NOMO-1 treated with DMSO at 0.1 percent for 48 hours (cell line): Measurements from ENCODE around the gene LIMS1.
"Not testable (repeated sequence)": the region's sequence is repeated elsewhere in the genome, so short reads cannot be mapped to it uniquely, and the experiment has no call there.

ENCODE experiments used
- DNase-seq: peaks from one replicate; lab custom pipeline; 2025; ENCODE audit not compliant: unreplicated experiment; lab: John Stamatoyannopoulos, UW

The LIMS1 gene

DNA sequence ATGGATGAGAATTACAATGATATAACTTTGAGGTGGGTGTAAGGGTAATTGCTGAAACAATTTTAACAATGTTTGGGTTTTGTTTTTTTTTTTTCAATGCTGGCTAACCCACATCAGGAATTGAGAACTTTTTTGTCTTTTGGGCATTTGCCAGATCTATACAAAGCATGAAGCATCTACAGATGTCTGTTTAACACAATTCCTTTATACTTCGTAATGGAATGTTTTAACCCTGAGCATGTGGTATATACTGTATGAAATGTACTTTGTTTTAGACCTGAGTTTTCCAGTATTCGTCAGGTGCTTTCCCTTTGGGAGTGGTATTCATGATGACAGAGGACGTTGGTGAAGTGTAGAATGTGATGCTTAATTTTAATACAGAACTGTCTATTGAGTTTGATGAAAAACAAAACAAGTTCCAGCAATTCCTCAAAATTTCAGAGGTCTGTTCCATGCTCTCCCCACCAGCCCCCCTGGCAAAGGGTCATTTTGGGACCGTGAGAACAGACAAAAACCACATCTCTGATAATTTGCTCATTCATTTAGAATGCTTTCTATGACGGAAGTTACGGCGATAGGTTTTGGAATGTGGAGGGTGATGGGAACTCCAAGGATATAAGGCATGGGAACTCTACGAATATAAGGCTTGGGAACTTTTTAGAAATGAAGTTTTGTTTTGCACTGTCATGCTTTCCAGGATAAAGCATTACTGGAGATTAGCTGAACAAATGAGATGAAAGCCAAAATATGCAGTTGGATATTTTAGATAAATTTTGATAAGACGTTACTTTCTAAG is 14.1 kb downstream of the LIMS1 start:
- DNase-seq: no peak

DNA sequence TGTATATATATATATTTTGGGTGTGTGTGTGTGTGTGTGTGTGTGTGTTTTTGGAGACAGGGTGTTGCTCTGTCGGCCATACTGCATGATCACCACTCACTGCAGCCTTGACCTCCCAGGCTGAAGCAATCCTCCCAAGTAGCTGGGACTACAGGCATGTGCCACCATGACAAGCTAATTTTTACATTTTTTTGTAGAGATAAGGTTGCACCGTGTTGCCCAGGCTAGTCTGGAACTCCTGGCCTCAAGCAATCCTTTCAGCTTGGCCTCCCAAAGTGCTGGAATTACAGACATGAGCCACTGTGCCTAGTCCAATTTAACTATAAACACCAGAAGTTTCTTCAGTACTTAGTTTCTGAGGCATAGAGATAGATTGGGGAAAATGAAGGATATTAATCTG is 18.3 kb downstream of the LIMS1 start:
- no peak for DNase-seq

DNA sequence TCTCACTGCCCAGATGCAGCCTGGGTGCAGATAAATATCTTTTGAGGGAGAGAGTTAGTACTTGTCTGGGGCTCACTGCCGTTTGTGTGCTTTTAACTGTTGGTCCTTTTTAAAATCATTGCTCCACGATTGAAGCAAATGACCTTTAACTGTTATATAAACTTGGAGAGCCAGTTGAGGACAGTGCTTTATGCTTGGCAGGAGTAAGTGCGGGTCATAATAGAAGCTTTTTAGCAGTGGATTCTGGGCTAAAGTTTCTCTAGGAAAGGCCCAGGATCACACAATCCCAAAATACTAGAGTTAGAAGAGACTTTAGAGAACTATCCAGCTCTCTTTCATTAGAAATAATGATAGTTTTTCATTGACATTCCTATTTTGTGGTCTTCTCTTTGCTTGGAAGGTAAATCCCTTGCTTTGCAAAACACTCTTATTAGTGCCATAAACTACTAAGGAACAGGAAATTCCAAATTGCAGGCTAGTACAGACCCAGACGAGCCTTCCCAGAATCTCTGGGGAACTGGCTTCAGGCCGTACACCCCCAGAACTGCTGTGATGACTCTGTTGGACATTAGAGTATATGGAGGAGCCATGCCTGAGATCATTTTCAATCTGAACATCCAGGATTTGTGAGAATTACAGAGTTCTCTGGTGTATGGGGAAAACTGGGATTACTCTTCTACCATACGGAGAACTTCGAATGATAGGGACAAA is 19.1 kb downstream of the LIMS1 start:
- DNase-seq: no peak

DNA sequence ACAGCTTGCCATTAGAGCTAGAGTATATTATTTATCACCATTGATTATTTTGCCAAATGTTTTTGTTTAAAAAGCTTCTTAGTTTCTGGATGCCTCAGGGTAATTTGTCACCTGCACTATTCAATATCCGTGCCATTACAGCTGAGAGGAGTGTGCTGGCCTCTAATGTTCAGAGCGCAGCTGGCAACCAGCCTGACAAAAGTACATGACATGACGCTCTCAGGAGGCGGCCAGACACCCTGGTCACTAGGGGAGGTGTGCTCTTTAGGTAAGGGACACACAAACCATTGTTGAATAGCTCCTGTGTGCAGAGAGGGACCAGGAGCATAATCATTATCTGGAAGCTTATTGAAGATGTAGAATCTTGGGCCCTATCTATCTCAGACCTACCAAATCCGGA is 20.3 kb downstream of the LIMS1 start:
- DNase-seq: no peak

DNA sequence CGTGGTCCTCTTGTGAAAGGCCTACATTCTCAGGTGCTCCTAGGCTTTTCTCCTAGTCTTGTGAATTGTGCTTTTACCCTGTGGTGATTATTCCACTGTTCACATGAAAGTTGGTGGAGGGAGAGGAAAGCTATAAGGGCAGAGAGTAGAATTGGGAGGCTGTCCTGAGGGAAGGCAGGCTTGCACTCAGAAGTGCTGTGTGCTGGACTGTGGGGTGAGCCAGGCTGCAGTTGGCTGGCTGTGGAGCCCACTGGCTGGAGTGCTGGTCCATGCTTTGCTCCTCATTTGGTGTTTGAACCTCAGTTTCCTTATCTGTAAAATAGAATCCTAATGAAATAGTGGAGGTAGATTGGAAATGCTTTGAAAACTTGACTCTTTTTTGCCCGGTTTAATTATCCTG is 21.3 kb downstream of the LIMS1 start:
- no peak for DNase-seq

DNA sequence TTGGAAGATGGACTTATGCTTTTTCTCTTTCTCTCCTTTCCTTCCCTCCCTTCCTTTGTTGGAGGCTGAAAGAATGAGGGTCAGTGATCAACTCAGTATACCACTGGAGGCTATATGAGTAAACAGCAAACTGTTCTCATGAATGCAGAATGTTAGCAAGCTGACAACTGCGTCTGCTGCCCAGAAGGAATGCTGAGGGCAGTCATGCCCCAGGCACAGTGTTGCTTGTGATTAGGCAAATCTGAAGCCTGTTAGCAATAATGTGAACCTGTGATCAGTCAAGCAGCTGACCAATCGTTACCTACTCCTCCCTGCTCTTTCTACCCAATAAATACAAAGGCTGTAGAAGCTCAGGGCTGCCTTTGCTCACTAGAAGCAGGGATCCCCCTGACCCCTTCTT is 22.3 kb downstream of the LIMS1 start:
- not testable (repeated sequence) for DNase-seq

DNA sequence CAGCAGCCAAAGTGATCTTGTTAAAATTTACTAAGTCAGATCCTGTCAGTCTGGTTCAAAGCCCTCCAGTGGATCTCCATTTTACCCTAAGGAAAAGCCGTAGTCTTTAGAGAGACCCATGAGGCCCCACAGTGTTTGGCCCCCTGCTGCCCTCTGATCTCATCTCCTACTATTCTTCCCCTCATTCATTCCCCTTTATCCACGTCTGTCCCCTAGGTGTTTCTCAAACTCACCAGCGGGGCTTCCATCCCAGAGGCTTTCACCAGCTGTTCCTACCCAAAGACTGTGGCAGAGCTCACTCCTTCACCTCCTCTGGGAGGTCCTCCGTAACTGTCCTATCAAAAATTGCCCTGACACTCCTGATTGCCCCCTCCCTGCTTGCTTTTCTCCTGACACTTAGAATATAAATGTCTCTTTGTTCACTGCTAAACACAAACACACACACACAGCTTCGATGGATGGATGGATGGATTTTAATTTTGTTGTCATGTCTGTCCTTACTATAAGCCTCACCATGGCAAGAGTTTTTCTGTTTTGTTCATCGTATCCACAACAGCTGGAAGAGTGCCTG is 26.1 kb downstream of the LIMS1 start:
- no peak for DNase-seq

DNA sequence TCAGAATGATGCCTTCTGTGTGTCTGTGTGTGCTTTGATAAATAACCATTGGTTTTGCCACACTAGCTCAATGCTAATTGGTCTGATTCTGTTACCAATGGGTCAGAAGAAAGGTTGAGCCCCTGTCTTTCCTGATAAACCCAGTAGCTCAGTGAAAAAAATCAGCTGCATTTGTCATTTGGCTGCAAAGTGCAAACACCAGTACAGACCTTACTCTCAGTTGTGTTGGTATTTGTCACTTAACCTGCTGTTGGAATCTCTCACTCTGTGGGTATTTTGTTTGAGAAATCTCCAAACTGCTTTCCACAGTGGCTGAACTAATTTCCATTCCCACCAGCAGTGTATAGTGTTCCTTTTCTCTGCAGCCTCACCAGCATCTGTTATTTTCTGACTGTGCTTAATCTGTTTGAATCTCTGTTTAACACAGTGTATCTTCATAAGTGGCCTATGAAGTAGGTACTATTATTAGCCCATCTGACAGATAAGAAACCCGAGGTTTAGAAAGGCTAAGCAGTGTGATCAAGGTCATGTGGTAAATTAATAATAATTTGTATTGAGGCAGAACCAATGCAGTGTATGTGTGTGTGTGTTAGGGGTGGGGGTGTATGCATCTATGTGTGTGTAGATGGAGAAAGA is 26.7 kb downstream of the LIMS1 start:
- no peak for DNase-seq

DNA sequence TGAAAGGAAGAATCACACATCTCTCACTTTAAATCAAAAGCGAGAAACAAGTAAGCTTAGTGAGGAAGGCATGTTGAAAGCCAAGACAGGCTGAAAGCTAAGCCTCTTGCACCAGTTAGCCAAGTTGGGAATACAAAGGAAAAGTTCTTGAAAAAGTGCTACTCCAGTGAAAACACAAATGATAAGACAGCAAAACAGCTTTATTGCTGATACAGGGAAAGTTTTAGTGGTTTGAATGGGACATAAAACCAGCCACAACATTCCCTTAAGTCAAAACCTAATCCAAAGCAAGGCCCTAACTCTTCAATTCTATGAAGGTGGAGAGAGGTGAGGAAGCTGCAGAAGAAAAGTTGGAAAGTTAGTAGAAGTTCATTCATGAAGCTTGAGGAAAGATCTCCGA is 28.0 kb downstream of the LIMS1 start:
- DNase-seq: no peak

DNA sequence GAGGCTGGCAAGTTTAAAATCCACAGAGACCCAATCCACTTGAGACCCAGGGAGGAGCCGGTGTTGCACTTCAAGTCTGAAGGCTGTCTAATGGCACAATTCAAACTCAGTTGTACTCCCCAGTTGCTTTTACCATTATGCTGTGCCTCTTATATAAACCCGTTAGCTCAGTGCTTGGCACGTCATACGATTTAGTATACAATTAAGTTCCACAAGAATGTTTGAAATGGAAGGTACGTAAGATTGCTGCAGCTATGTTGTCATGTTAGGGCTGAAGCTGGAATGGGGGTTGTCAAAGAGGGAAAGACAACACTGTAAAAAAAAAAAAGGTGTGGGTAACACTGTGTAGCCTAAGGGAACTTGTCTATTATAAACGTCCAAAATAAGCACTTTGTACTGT is 30.2 kb downstream of the LIMS1 start:
- no peak for DNase-seq

DNA sequence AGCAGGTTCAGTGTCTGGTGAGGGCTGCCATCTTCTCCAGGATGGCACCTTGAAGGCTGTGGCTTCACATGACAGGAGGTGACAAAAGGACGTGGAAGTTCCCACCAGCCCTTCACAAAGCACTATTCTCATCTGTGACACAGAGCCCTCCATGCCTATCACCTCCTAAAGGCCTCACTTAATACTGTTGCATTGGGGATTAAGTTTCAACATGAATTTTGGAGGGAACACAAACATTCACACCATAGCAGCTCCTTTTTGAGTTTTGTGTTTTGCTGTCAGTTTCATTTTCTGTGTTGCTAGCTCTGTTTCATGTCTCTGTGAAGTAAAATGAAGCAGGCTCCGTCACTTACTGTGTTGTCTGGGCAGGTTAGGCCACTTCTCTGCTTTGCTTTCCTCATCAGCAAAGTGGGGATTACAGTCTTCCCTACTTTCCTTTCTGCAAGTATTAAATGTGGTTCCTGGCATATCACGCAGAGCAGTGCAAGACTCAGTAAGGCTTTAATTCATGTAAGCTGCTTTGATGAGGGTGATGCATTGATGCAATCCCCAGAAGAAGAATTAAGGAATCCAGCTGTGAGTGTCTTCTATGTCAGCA is 31.6 kb downstream of the LIMS1 start:
- no peak for DNase-seq

DNA sequence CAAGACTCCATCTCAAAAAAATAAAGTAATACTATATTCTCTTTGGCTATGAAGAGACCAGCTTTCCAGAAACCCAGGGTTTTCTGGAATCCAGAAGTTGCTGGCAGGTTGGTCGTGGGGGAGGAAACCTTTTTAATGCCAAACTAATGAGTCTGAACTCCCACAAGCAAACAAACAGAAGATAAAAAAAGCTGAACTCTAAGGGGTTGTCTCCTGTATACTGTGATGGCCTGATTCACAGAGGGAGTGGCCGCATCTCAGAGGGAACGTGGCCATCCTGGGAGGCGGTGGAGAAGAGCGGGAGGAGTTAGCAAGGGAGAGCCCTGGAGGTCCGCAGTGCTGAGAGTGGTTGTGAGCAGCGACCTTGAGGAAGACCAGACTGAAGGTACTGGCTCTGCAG is 36.1 kb downstream of the LIMS1 start:
- DNase-seq: no peak

DNA sequence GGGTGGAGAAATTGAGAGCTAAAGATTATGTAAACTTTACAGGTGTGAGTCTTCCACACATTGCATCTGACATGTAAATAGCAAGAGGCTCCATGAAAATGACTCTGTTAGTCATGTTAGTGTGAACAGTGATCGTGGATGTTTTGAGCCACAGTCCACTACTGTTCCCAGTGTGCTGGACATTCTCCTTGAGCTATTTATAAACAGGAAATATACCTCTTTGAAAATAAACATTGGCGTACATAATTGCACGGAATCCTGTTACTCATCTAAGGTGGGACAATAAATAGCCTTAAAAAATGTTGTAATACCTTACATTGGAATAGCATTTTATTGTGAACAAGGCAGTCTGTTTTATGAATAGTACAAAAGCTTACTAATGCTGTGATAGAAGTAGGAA is 37.0 kb downstream of the LIMS1 start:
- no peak for DNase-seq

DNA sequence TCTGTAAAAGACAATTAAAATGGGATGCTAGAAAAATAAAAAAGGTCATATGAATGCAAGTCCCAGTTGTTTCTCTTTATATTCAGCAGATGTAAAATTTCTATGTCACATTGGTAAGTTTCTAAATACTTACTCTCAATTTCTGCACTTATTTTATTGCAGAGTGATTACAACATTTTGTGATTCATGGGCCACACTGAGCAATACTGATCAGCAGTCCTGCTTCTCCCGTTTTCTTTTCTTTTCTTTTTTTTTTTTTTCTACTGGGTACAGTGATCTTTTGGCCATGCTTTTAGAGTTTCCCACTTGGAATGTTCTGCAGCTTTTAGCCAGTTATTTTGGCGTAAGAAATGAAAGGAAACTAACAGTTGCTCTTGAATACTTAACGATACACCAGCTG is 38.8 kb downstream of the LIMS1 start:
- DNase-seq: no peak

DNA sequence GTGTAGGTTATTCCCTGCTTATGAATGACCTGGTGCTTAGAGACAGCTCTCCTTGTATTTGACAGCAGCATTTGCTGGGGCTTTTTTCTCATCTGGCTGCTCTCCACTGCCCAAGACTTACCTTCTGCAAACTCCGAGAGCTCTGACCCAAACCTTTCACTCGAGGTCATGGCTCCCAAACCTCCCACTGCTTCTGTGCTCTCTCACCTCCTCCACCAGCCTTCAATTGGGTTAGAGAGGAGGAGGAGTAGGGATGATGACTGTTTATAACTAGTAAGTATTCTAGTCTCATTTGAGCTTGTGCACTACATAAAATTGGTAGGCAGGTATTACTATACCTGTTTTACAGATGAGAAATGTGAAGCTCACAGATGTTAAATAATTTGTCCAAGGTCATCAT is 40.1 kb downstream of the LIMS1 start:
- no peak for DNase-seq

DNA sequence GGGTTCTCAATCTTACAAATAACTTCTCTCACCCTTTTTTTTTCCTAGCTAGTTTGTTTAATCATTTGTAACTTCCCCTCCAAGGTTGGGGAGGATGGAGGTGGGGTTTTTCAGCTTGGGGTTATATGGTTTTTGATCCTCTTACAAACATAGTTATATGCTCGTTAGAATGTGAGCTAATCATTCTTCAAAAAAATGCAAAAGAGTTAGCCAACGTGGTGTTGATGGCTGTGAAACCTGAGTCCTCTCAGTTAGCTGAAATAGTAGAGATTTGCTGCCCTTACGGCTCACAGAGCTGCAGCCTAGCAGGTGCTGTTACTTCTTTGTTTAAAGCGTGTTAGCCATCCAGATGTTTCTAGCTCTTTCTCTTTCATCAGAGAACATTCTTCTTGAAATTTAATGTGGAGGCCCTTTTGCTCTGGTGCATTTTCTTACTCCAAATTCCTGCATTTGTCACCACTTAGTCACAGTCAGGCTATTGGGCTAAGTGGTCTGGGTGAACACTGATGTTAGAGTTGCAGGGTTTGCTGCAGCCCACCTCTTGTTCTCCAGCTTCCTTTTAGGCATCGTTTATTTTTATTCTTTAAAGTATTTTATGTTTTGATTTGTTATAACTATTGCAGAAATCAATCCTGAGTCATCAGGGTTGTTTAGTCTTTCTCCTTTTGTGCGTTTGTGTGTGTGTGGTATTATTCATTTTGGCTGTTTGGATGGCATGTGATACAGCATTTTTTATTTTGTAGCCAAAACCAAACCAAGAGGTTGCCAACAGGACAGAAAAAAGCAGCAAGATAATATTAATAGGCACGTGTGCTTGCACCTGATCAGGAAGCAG is 41.1 kb downstream of the LIMS1 start:
- no peak for DNase-seq

DNA sequence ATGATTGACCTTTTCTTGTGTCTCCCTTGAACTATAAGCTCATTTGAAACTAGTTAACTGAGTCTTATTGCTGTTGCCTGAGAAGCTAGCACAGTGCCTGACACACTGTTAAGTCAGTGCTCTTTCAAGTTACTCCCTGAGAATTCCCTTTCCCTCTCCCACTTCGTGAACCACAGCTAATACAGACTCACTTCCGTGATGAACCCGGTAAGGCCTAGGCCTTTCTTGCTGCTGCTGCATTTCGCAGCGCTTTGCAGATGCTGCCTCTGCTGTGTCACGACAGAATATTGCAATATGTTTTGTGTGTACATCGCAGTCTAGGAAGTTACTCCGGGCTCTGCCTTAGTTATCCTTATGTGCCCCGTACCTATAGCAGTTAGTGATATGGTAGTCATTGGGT is 42.8 kb downstream of the LIMS1 start:
- DNase-seq: no peak

DNA sequence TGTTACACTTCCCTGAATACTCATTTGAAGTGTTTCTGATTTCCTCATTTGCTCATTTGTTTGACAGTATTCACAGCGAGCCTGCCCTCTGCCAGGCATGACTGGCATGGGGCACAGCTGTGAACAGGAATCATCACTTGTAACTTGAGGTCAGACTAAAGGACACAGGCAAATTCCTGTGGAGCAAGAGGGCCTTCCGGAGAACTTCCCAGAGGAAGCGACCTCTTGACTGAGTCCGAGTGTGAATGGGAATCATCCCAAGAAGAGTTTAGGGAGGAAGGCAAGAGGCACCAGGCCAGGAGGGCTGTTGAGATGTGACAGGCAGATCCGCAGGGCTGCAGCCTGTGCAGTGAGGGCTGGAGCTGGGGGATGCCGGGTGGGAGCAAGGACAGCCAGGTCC is 45.4 kb downstream of the LIMS1 start:
- DNase-seq: no peak

DNA sequence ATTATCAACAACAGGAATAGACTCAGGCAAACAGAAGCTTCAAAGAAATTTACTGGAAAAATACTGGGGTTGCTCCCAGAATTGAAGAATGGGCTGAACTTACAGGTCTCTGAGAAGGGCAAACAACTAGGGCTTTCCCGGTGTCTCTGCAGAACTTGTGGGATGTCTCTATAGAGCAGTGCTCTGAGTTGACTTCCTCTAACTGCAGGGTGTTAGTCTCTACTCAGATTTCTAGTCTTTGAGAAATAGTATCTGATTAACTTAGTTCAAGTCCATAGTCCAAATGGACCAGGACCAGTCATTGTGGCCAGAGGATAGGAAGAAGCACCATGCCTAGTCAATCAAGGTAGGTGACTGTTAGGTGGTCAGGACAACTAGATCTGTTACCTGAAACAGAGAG is 45.8 kb downstream of the LIMS1 start:
- DNase-seq: no peak

DNA sequence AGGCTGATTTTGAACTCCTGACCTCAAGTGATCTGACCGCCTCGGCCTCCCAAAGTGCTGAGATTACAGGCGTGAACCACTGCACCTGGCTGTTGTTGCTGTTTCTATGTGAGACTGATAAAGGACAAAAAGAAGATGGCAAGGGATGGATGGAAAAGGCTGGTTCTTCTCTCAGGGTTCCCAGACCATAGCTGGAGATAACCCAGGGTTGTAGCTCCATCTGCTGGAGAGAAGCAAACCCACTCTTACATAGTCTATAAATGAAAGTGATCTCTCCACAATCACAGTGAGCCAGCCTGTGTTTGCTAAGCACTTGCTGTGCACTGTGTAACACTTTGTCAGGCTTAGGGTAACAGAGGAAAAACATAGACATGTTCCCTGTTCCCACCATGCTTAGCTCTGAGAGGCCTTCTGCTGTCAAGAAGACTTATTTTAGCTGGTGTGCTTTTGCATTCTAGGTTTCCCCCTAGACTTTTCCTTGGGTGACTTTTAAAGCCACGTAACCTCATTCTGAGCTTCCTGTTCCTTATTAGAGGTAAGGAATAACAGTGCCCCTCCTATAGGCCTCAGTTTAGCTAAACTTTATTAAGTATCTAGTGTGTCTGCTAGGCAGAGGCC is 49.7 kb downstream of the LIMS1 start:
- DNase-seq: peak; percentile 65
